Stimulated activated naive B cell treated with anti-CD40 and anti-IgM and Interleukin-4, amounts not matched to agents 10 μg/mL and 1 μg/mL and 100 μg/mL, for 72 hours (primary cell): ENCODE measurements around the gene PAMR1.

Experiments used
- ATAC-seq, 2 donors: fragments of 150-1000 bp; cut with Tn5 transposase; replicated peaks; 2 replicates each; pipeline ENCODE4 v1.10.0; 2021; ENCODE audit warnings: moderate library complexity in 1 of 2
- DNase-seq: peaks from one replicate; pipeline ENCODE4 v3.0.0; 2021
- H3K27ac Mint-ChIP-seq: one replicate; pipeline ENCODE4 v1.8.0; 2022; ENCODE audit warnings: mild to moderate bottlenecking, mixed read lengths
- H3K27me3 Mint-ChIP-seq, 2 donors: one replicate each; pipeline ENCODE4 v1.8.0; 2022; ENCODE audit warnings: mixed read lengths in 2 of 2
- H3K36me3 Mint-ChIP-seq, 2 donors: one replicate each; pipeline ENCODE4 v1.8.0; 2022; ENCODE audit warnings: mixed read lengths in 2 of 2, mild to moderate bottlenecking in 1 of 2
- H3K4me1 Mint-ChIP-seq, 2 donors: one replicate each; pipeline ENCODE4 v1.8.0; 2022; ENCODE audit warnings: mixed read lengths in 2 of 2, mild to moderate bottlenecking in 1 of 2
- H3K4me3 Mint-ChIP-seq, 2 donors: one replicate each; pipeline ENCODE4 v1.8.0; 2022; ENCODE audit warnings: mild to moderate bottlenecking in 2 of 2, mixed read lengths in 2 of 2, moderate library complexity in 1 of 2
- H3K9me3 Mint-ChIP-seq, 2 donors: one replicate each; pipeline ENCODE4 v1.8.0; 2022; ENCODE audit warnings: mixed read lengths in 2 of 2, mild to moderate bottlenecking in 1 of 2

PAMR1 gene

DNA sequence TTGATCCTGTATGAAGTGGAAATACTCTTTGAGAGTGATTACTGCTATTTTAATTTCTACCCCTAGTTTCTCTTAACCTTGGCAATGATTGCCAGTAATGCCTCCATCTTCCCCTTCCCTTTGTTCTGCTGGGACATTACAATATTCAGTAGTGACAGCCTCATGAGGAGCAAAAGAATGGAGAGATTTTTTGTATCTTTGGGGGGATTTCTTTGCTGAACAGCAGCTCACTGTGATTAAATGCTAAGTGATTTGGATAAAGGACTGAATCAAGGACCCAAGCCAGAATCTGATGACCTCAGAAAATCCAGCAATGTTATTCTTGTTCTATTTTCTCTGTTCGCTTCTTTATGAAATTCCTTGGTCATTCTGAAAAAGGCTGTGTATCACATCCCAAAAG is 99.1 kb downstream of the PAMR1 start:
- peaks cover 59 to 65% of the 10 kb centered on the region in 2 donors for H3K27me3 Mint-ChIP-seq
- no peak for ATAC-seq
- H3K4me3 Mint-ChIP-seq = no peak overlapping the region
- no peak overlapping the region for H3K27ac Mint-ChIP-seq
- H3K4me1 Mint-ChIP-seq = no peaks in the 10 kb centered on the region
- DNase-seq = no peak
- no peaks in the 10 kb centered on the region for H3K9me3 Mint-ChIP-seq
- no peaks in the 10 kb centered on the region for H3K36me3 Mint-ChIP-seq

DNA sequence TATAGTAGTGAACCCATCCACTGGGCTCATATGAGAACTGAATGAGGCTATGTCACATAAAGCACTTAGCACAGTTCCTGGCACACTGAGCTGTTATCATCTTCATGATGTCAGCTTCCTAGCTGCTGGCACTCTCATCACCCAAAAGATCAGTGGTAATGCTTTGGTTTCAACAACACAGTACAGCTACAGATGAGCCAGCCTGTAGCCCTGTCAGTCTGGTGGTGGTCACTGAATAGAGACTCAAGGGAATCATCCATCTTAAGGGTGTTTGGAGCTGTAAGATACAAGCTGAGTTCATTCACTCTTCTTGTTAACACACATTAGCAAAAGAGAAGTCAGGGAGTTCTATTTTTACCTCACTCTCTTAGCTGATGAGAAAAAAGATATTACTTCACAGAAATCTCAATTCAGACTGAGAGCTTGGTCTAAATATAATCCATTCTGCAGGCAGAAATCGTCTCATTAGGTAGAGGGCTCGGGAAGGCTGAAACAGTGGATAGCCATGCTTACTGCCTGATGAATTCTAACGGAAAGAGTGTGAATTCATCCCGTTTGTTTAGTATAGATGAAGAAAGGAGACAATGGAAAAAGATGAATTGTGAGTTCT is 99.7 kb downstream of the PAMR1 start:
- H3K27me3 Mint-ChIP-seq = peaks cover 65 to 66% of the 10 kb centered on the region in 2 donors
- no peaks in the 10 kb centered on the region for H3K9me3 Mint-ChIP-seq
- ATAC-seq (no peak), DNase-seq (no peak)
- no peaks in the 10 kb centered on the region for H3K36me3 Mint-ChIP-seq
- no peak overlapping the region for H3K27ac Mint-ChIP-seq
- no peak overlapping the region for H3K4me3 Mint-ChIP-seq
- H3K4me1 Mint-ChIP-seq = peaks cover under 1 to 1% of the 10 kb centered on the region in 2 donors

DNA sequence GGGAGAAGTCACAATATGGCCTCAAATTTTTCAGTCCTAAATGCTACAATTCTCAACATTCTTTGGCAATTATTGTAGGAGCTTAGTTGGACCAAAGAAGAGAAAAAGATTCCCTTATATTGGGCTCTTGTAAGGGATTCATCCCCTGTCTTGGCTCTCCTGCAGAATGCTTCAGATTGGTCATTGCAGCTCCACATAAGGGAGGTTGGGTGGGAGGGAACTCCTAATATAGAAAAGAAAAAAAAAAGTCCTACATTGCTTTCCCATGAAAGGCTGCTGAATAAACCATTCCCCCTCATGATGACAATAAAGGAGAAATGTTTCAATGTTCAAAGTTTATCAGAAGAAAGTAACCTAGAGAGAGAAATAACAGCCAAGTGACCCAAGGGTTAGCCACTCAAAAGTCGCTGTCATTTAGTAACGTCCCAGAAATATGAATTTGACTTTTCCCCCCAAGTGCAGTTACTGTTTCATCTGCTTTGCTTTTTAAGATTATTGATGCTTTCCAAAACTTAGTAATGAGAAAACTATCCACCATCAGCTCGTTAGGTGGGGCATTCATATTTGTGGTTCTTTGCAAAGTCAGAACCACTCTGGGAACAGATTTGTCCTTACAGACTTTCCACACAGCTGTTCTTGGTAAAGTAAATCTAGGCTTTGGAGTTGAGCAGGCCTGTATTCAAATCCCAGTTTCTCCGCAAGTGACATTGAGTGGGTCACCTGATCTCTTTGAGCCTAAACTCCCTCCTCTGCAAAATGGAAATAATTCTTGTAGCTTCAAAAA is 101.1 kb downstream of the PAMR1 start:
- H3K27me3 Mint-ChIP-seq = peaks cover 65 to 75% of the 10 kb centered on the region in 2 donors

DNA sequence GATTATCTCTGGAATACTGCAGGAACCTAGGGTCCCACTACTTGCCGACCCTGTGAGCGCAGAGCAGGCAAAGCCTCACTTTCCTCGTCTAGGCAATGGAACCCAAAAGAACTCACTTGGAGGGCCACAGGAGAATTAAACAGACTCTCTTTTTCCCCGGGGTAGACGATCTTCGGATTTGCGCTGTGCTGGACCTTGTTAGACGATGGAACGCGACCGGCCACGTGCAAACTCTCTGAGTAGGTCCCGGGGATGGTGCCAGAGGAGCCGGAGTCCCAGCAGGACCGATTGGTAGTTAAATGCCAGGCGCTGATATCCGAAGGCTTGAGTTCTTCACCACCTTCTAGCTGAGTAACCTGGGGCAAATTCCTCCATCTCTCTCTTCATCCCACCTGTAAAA is 105.0 kb downstream of the PAMR1 start:
- Mint-ChIP-seq H3K9me3 (no peaks in the 10 kb centered on the region), H3K4me1 (peaks cover 11 to 22% of the 10 kb centered on the region in 2 donors), H3K27ac (no peak overlapping the region), H3K27me3 (peaks cover 63 to 80% of the 10 kb centered on the region in 2 donors), H3K36me3 (no peaks in the 10 kb centered on the region), H3K4me3 (peak overlapping the region; percentile 62 to 73)
- ATAC-seq (no peak), DNase-seq (no peak)

More for the DNA sequence above, 101.1 kb downstream of the PAMR1 start:
- Mint-ChIP-seq H3K9me3 (no peaks in the 10 kb centered on the region), H3K4me1 (peaks cover 7 to 13% of the 10 kb centered on the region in 2 donors), H3K4me3 (no peak overlapping the region), H3K27ac (no peak overlapping the region), H3K36me3 (no peaks in the 10 kb centered on the region)
- DNase-seq (no peak), ATAC-seq (no peak)

DNA sequence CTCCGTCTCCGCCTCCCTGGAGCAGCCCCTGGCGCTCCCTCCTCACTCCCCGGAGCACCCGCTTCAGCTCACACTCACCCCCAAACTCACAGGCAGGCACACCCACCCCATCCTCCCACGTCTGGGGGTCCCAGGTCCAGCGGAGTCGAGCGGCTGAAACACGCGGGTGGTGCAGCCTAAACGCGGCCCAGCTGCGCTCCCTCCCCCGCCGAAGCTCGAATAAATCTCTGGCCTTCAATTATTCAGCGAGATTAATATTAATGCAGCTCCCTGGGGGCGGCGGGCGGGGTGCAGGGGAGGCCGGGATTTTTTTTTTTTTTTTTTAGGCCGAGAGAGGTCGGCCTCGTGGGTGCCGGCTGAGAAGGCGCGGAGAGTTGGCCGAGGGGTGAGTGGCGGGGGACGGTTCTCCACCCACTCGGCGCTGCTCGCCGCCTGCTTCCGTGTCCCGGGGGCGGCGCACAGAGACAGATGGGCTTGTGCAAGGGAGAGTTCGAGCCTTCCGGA is 105.5 kb downstream of the PAMR1 start:
- ATAC-seq = peak in 1 of 2 donors; percentile 38
- Mint-ChIP-seq H3K27me3 (peaks cover 61 to 81% of the 10 kb centered on the region in 2 donors), H3K4me1 (peaks cover 11 to 22% of the 10 kb centered on the region in 2 donors), H3K27ac (peak overlapping the region; percentile 37), H3K36me3 (no peaks in the 10 kb centered on the region), H3K4me3 (peak overlapping the region; percentile 73 to 82), H3K9me3 (no peaks in the 10 kb centered on the region)
- no peak for DNase-seq

DNA sequence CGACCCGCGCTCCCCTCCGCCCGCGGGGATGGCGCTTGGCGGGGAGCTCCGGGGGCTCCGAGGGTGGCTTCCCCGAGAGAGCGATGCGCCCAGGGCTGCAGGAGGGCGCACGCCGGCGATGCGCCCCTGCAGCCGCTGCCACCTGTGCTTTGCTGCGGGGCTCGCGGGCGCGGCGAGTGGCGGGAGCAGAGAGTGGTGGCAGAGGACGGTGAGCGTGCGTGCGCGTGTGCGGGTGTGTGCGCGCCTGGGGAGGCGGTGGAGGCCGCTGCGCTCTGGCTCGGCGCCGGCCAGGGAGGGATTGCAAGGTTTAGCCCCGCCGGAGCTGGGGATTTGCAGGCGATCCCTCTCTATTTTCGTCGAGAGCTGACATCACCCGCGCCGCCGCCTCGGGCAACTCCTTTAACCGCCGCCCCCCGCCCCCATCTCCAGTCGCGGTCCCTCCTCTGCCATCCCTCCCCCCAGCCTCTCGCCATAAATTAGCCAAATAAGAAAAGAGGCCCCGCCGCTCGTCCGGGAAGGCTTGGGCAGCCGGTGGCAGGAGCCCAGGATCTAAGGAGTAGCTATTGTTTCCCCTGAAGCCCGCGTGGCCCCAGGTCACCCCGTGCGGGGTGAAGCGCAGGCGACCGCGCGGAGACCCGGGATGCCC is 106.1 kb downstream of the PAMR1 start, which contains the start of gene SLC1A2:
Gene SLC1A2 (minus strand): TSS at position 375 of the 646 bp plus-strand sequence. CDS start 592 bp downstream, outside the sequence.
- no peaks in the 10 kb centered on the region for H3K9me3 Mint-ChIP-seq
- H3K27me3 Mint-ChIP-seq = peaks cover 61 to 87% of the 10 kb centered on the region in 2 donors
- H3K27ac Mint-ChIP-seq = peak within 1 kb of the TSS; percentile 37
- peaks cover 11 to 22% of the 10 kb centered on the region in 2 donors for H3K4me1 Mint-ChIP-seq
- no peaks in the 10 kb centered on the region for H3K36me3 Mint-ChIP-seq
- DNase-seq (no peak), ATAC-seq (peak; percentile 31 to 38)
- H3K4me3 Mint-ChIP-seq = peak within 1 kb of the TSS; percentile 73 to 82

DNA sequence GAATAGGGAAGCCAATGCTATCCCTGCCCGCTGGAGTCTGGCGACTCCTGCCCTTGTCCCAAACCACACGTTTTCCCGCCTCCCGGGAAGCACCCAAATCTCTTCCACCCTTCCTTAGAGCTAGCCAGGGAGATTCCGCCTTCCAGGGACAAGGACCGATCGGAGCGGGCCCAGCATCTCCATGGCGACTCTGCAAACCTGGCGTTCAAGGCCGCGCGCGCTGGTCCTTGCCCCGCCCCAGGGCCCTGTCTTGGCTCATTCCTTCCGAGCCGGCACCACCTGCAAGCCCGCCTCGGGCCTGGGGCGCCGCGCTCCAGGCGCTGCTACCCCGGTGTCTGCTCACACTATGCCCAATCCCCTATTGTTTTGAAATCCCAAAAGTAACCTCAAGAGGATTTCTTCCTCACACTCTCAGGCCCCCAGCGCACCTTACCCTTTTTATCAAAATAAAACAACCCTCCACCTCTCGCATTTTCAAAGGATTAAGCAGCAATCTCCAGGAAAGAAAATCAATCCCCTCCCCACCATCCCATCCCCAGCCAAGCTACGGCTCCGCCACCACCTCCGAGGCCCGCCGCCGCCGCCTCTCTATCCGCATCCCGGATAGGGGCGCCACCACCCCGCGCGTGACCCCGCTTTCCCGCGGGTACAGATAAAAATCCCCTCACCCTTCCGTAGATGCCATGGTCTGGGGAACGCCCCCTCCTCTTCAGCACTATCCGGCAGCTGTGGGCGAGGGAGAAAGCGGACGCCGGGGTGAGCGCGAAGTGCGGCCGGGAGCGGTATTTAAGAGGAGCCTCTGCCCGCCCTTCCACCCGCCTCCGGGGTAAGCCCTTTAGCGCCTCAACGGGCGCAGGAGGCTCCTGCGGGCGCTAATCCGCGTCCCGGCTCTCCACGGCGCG is 106.9 kb downstream of the PAMR1 start:
- DNase-seq (no peak), ATAC-seq (peak; percentile 38 to 54)
- Mint-ChIP-seq H3K4me3 (peak overlapping the region; percentile 69 to 82), H3K27ac (no peak overlapping the region), H3K9me3 (no peaks in the 10 kb centered on the region), H3K36me3 (no peaks in the 10 kb centered on the region), H3K4me1 (peaks cover 11 to 22% of the 10 kb centered on the region in 2 donors), H3K27me3 (peaks cover 58 to 88% of the 10 kb centered on the region in 2 donors)

DNA sequence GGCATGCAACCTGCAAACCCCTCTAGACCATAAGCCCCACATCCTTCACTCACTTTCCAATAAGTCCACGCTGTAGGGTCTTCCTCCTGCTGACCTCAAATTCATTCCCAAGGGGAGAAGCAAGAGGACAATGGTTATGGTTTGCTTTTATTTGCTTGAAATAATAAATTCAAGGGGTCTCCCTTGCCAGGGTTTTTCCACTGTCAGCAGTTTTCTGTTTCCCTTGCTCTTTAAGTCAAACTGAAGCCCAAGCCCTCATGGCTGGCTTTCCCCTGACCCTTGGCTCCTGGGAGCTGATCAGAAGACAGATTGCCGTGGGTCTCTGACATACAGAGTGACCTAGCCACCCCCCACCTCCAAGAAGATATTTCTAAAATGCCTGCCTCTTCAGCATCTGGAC is 109.9 kb downstream of the PAMR1 start:
- H3K9me3 Mint-ChIP-seq = no peaks in the 10 kb centered on the region
- H3K4me1 Mint-ChIP-seq = peaks cover 9 to 20% of the 10 kb centered on the region in 2 donors
- peaks cover 44 to 68% of the 10 kb centered on the region in 2 donors for H3K27me3 Mint-ChIP-seq
- no peak for ATAC-seq
- DNase-seq = no peak
- H3K27ac Mint-ChIP-seq = no peak overlapping the region
- H3K36me3 Mint-ChIP-seq = no peaks in the 10 kb centered on the region
- H3K4me3 Mint-ChIP-seq = no peak overlapping the region

DNA sequence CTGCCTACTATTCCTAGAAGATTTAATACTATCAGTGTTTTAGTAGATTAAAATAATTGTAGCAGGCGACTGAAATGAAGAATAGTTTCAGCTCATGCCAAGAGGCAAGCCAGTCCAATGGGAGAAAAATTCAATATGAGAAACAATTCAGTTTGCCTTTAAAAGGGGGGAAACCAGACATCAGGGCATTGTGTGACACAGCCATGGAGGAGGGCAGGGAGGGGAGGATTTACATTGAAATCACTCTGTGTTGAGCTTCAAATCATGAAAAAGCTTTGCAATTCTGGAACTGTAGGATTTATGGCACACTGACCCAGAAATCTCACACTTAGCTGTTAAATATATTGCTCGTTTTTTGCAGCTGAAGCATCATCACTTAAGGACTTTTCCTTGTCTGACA is 110.6 kb downstream of the PAMR1 start:
- ATAC-seq (no peak), DNase-seq (no peak)
- Mint-ChIP-seq H3K36me3 (no peaks in the 10 kb centered on the region), H3K27ac (no peak overlapping the region), H3K27me3 (peaks cover 41 to 62% of the 10 kb centered on the region in 2 donors), H3K4me3 (no peak overlapping the region), H3K4me1 (peaks cover 5 to 13% of the 10 kb centered on the region in 2 donors), H3K9me3 (no peaks in the 10 kb centered on the region)

DNA sequence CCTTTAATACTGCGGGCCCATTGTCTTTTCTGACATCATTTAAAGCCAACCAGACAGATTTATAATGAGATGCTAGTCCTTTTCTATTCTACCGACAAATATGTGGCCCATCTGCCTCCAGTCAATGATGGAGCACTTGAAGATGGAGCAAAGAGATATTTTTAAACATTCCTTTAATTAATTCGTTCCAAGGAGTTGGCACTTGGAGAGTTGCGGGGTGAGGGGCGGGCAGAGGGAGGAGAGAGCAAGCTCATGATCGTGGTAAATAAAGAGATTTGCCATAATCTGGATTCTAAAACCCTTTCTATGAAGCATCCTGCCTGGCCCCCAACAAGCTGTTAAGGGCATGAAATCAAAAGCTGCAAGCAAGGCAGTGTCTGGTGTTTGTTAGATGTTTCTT is 111.1 kb downstream of the PAMR1 start:
- peaks cover 4 to 9% of the 10 kb centered on the region in 2 donors for H3K4me1 Mint-ChIP-seq
- no peak overlapping the region for H3K27ac Mint-ChIP-seq
- H3K9me3 Mint-ChIP-seq = no peaks in the 10 kb centered on the region
- DNase-seq (no peak), ATAC-seq (no peak)
- no peak overlapping the region for H3K4me3 Mint-ChIP-seq
- H3K36me3 Mint-ChIP-seq = no peaks in the 10 kb centered on the region
- H3K27me3 Mint-ChIP-seq = peaks cover 39 to 57% of the 10 kb centered on the region in 2 donors

DNA sequence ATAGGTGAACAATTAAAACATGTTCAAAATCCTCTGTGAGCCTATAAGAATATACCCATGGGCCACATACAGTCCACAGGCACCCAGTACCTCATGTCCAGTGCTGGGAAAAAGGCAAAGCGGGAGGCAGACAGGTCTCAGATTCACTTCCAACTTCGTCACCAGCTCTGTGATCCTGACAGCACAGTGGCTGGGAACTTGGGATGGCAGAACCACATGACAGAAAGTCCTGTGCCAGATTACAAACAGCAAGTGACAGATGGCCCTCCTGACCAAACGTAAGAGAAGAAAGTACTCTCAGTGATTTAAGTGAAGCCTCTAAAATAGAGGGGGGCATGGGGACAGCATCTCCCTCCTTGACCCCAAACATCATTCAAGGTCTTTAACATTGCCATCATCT is 111.8 kb downstream of the PAMR1 start:
- H3K27me3 Mint-ChIP-seq = peaks cover 37 to 50% of the 10 kb centered on the region in 2 donors
- DNase-seq (no peak), ATAC-seq (no peak)
- no peak overlapping the region for H3K4me3 Mint-ChIP-seq
- H3K27ac Mint-ChIP-seq = no peak overlapping the region
- no peaks in the 10 kb centered on the region for H3K36me3 Mint-ChIP-seq
- H3K9me3 Mint-ChIP-seq = no peaks in the 10 kb centered on the region
- peaks cover 4 to 6% of the 10 kb centered on the region in 2 donors for H3K4me1 Mint-ChIP-seq

DNA sequence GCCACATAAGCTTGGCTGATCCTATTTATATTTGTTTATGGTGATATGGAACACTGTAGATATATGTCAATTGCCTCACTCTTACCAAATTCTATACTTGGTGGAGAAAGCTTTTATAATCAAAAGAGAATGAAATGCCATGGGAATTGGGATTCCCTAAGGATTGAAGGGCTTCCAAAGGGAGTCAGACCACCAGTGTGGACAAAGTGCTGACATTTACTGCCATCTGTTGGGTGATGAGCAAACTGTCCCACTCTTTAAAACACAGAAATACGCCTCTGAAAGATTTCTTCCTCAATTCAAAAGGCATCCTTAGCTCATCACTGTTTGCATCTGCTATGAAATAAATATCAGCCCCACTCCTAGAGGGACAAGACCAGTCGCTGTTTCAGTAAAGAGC is 113.1 kb downstream of the PAMR1 start:
- Mint-ChIP-seq H3K27ac (no peak overlapping the region), H3K4me1 (no peaks in the 10 kb centered on the region), H3K9me3 (no peaks in the 10 kb centered on the region), H3K36me3 (no peaks in the 10 kb centered on the region), H3K4me3 (no peak overlapping the region), H3K27me3 (peaks cover 26 to 37% of the 10 kb centered on the region in 2 donors)
- DNase-seq (no peak), ATAC-seq (no peak)

DNA sequence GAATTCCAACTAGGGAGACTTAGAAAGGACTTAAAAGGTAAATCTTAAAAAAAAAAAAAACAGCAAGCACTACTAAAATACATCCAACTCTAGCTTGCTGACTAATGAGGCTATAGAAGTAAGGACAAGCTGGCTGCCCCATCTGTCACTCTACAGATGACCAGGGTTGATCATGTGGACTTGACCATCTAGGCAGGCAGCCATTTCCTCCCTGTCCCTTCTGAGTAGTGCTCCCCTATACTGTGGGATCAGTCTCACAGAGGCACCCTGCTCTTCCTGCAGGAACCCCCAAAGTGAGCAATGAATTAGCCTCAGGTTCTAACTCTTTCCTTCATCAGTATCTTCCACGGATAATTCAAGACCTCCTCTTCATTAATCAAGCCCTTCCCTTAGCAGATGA is 118.4 kb downstream of the PAMR1 start:
- DNase-seq (no peak), ATAC-seq (no peak)
- Mint-ChIP-seq H3K36me3 (no peaks in the 10 kb centered on the region), H3K4me1 (no peaks in the 10 kb centered on the region), H3K4me3 (no peak overlapping the region), H3K27ac (no peak overlapping the region), H3K27me3 (peaks cover 6 to 11% of the 10 kb centered on the region in 2 donors), H3K9me3 (no peaks in the 10 kb centered on the region)
